Measurements from ENCODE around the gene HEATR9. TPM values are rescaled to one million over a fixed set of nuclear protein-coding genes. Genes with fewer than 3 reads are reported as not detected.

The HEATR9 gene
- total and polyA plus RNA-seq, 2 donors (not counting 3 experiments of a cell fraction or from before 2014, with no cell fraction given) = not detected

DNA sequence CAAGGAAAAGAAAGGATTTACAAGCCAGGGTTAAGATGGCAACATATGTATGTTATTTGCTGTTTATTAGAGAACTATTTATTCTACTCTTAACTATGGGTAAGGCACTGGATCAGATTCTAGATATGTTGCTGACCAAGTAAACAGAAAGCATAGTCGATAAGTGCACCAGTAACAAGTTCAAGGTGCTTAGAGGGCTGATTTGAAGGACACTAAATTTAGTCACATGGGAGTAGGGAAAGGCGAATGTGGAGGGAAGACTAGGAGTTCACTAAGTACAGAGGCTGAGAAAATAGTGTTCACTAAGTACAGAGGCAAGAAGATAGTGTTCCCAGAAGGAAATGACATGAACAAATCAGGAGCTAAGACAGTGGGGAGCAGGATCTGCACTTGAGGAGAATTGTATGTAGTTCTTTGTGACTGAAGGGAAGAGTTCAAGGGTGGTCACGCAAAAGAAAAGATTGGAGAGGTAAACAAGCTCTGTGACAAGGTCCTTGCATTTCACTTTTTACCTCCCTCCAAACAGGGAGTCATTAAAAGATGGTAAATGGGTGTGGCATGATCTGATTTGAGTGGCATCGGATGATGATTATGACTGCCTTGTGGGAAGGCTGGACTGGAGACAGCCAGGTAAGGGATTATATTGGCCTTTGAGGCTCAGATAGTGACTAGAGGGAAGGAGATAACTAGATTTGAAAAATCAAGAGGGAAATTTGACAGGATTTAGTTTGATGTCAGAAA lies 20.9 kb downstream of the HEATR9 start:
- Histone ChIP-seq H3K27ac (ENCODE audit: insufficient read depth, low read depth, low read length) (no peak overlapping the region), H3K79me2 (ENCODE audit: control insufficient read depth, insufficient read depth, low read length) (peaks cover 5% of the 10 kb centered on the region), H3K27me3 (ENCODE audit: control insufficient read depth in 2 of 2, insufficient read depth in 2 of 2, low read length in 2 of 2) (no peaks in the 10 kb centered on the region), H3K4me2 (ENCODE audit: insufficient read depth, low read length) (no peak overlapping the region), H3K4me3 (replicated peaks in 1 of 3; ENCODE audit: insufficient read depth in 1 of 3, low read depth in 1 of 3, low read length in 3 of 3) (no peak overlapping the region), H3K9ac (replicated peaks; ENCODE audit: extremely low read depth, insufficient read depth, low read length) (no peak overlapping the region), H3K9me3 (replicated peaks; ENCODE audit: control insufficient read depth, insufficient read depth, low read length) (no peaks in the 10 kb centered on the region), H4K20me1 (replicated peaks; ENCODE audit: control insufficient read depth, extremely low read depth, insufficient read depth, low read length) (no peaks in the 10 kb centered on the region), H3K9me1 (replicated peaks; ENCODE audit: control insufficient read depth, extremely low read depth, insufficient read depth, low read length) (no peaks in the 10 kb centered on the region), H3K4me1 (ENCODE audit: control insufficient read depth, extremely low read depth, insufficient read depth, low read length) (no peaks in the 10 kb centered on the region), H3K36me3 (ENCODE audit: control insufficient read depth in 2 of 2, extremely low read depth in 1 of 2, insufficient read depth in 2 of 2, low read length in 2 of 2) (peaks cover 31 to 36% of the 10 kb centered on the region in 2 experiments), H2AFZ (ENCODE audit: low read depth, low read length) (no peak overlapping the region)
- no TSS peak for BruUV-seq (replicated peaks)
- no peak for TF ChIP-seq POLR2AphosphoS5 (IDR thresholded peaks at IDR 0.05; ENCODE audit: insufficient read depth, low read depth, low read length)
- peak; percentile 9 for TF ChIP-seq POLR2A (IDR thresholded peaks at IDR 0.05; ENCODE audit: low read depth, low read length)
- dilution Hi-C loops (cut with MboI; ENCODE audit: extremely low pct_ligation_motif_present, low sequenced_read_pairs) (no loop called here), intact Hi-C loops (cut with micrococcal nuclease) (loop anchor here (10.0 kb wide), 2 partner anchors 97 to 227 kb away; partner anchors contain the start of gene LYZL6)
- no peak for DNase-seq (ENCODE audit: low read depth, low spot score)
- no peak for FAIRE-seq
- ChIA-PET CTCF (interaction anchor here (0.6 to 4.1 kb wide), 18 partner anchors 9 to 635 kb away, joined by 3 to 31 read pairs (median 4); no protein-coding TSS in a partner anchor), POLR2A (no interaction called here)

DNA sequence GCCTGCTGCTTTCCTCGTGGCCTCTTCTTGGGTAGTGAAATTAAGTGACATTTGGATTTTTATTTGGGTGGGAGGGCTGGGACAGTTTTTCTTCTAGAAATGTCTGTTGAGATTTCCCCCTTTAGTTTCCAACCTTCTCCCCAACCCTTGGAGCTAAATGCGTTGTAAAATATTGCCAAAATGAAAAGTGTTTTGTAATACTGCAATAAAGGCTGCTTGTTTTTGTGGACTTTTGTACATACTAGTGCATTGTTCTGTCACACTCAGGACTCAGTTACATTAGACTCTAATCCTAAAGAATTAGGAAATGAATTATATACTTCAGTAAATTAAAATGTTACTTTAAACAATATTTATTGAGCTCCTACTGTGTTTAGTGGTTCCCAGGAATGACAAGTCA lies 21.7 kb downstream of the HEATR9 start:
- no peaks in the 10 kb centered on the region for H4K20me1 ChIP-seq (replicated peaks; ENCODE audit: control insufficient read depth, extremely low read depth, insufficient read depth, low read length)
- H3K4me3 ChIP-seq (replicated peaks in 1 of 3; ENCODE audit: insufficient read depth in 1 of 3, low read depth in 1 of 3, low read length in 3 of 3) = no peak overlapping the region
- POLR2A ChIA-PET = no interaction called here
- FAIRE-seq (no peak), DNase-seq (ENCODE audit: low read depth, low spot score) (no peak)
- H3K27me3 ChIP-seq (ENCODE audit: control insufficient read depth in 2 of 2, insufficient read depth in 2 of 2, low read length in 2 of 2) = no peaks in the 10 kb centered on the region
- intact Hi-C loops (cut with micrococcal nuclease) (loop anchor here (10.0 kb wide), 2 partner anchors 98 to 228 kb away; partner anchors contain the start of gene LYZL6), dilution Hi-C loops (cut with MboI; ENCODE audit: extremely low pct_ligation_motif_present, low sequenced_read_pairs) (no loop called here)
- H3K79me2 ChIP-seq (ENCODE audit: control insufficient read depth, insufficient read depth, low read length) = peaks cover 5% of the 10 kb centered on the region
- H3K9me1 ChIP-seq (replicated peaks; ENCODE audit: control insufficient read depth, extremely low read depth, insufficient read depth, low read length) = no peaks in the 10 kb centered on the region
- H2AFZ ChIP-seq (ENCODE audit: low read depth, low read length) = no peak overlapping the region
- CTCF ChIA-PET = interaction anchor here (0.8 to 4.1 kb wide), 4 partner anchors 13 to 302 kb away, joined by 3 to 31 read pairs (median 6); no protein-coding TSS in a partner anchor
- H3K4me1 ChIP-seq (ENCODE audit: control insufficient read depth, extremely low read depth, insufficient read depth, low read length) = no peaks in the 10 kb centered on the region
- TF ChIP-seq POLR2AphosphoS5 (IDR thresholded peaks at IDR 0.05; ENCODE audit: insufficient read depth, low read depth, low read length) (no peak), MYC (IDR thresholded peaks at IDR 0.05; ENCODE audit: low read depth, low read length) (no peak), JUN (IDR thresholded peaks at IDR 0.05; ENCODE audit: borderline replicate concordance, insufficient read depth, insufficient read length, low read depth) (no peak)
- TF ChIP-seq, protein P1, sequence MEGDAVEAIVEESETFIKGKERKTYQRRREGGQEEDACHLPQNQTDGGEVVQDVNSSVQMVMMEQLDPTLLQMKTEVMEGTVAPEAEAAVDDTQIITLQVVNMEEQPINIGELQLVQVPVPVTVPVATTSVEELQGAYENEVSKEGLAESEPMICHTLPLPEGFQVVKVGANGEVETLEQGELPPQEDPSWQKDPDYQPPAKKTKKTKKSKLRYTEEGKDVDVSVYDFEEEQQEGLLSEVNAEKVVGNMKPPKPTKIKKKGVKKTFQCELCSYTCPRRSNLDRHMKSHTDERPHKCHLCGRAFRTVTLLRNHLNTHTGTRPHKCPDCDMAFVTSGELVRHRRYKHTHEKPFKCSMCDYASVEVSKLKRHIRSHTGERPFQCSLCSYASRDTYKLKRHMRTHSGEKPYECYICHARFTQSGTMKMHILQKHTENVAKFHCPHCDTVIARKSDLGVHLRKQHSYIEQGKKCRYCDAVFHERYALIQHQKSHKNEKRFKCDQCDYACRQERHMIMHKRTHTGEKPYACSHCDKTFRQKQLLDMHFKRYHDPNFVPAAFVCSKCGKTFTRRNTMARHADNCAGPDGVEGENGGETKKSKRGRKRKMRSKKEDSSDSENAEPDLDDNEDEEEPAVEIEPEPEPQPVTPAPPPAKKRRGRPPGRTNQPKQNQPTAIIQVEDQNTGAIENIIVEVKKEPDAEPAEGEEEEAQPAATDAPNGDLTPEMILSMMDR (IDR thresholded peaks at IDR 0.05; ENCODE audit: extremely low read depth in 1 of 2, insufficient read depth in 1 of 2, low read depth in 1 of 2, low read length in 2 of 2) = no peak
- no peak overlapping the region for H3K4me2 ChIP-seq (ENCODE audit: insufficient read depth, low read length)
- BruUV-seq (replicated peaks) = no TSS peak
- peaks cover 34 to 40% of the 10 kb centered on the region in 2 experiments for H3K36me3 ChIP-seq (ENCODE audit: control insufficient read depth in 2 of 2, extremely low read depth in 1 of 2, insufficient read depth in 2 of 2, low read length in 2 of 2)
- H3K9ac ChIP-seq (replicated peaks; ENCODE audit: extremely low read depth, insufficient read depth, low read length) = no peak overlapping the region
- no peak overlapping the region for H3K27ac ChIP-seq (ENCODE audit: insufficient read depth, low read depth, low read length)
- H3K9me3 ChIP-seq (replicated peaks; ENCODE audit: control insufficient read depth, insufficient read depth, low read length) = no peaks in the 10 kb centered on the region

Data from endothelial cell of umbilical vein (primary cell).